Gastroesophageal sphincter (tissue), 4 donors: Measurements from ENCODE around the gene KANK2. TPM values are rescaled to one million over a fixed set of nuclear protein-coding genes. Genes with fewer than 3 reads are reported as not detected.

ENCODE experiments used
- ATAC-seq: fragments of 150-250 bp; one replicate; pipeline ENCODE4 v1.9.1; 2016; ENCODE audit warnings: mild to moderate bottlenecking, moderate library complexity
- H3K27ac ChIP-seq, 4 donors: fragments of 200-600 bp; sonication (generic) in 3 of 4; 1 replicate in 3 of 4; 2 replicates in 1 of 4; pipeline ENCODE4 v1.5.1; 2016 to 2019
- H3K27me3 ChIP-seq: fragments of 200-600 bp; sonication (generic); one replicate; pipeline ENCODE4 v1.5.1; 2019
- H3K36me3 ChIP-seq, 2 donors: fragments of 200-600 bp; sonication (generic); one replicate each; pipeline ENCODE4 v1.5.1; 2019; ENCODE audit warnings: control low read depth in 1 of 2
- H3K4me1 ChIP-seq, 3 donors: fragments of 200-600 bp; sonication (generic); 1 replicate in 2 of 3; 2 replicates in 1 of 3; pipeline ENCODE4 v1.5.1; 2016 to 2019; ENCODE audit warnings: control low read depth in 2 of 3
- H3K4me3 ChIP-seq, 2 donors: fragments of 200-600 bp; sonication (generic); one replicate each; pipeline ENCODE4 v1.5.1; 2019; ENCODE audit warnings: mild to moderate bottlenecking in 1 of 2, moderate library complexity in 1 of 2
- H3K9me3 ChIP-seq, 3 donors: fragments of 200-600 bp; sonication (generic); one replicate each; pipeline ENCODE4 v1.5.1; 2017 to 2019; ENCODE audit warnings: control low read depth in 2 of 3
- EP300 ChIP-seq: sonication (generic); formaldehyde crosslinking; IDR thresholded peaks from one replicate; pipeline ENCODE4 v1.6.1; 2017; ENCODE audit warnings: antibody characterized with exemption, mild to moderate bottlenecking
- POLR2A ChIP-seq, 2 donors: fragments of 450-650 bp; IDR thresholded peaks; one replicate each; pipeline ENCODE4 v1.6.1; 2017; ENCODE audit warnings: antibody characterized with exemption in 2 of 2, mild to moderate bottlenecking in 2 of 2, moderate library complexity in 1 of 2
- POLR2AphosphoS5 ChIP-seq: sonication (generic); formaldehyde crosslinking; IDR thresholded peaks from one replicate; pipeline ENCODE4 v1.6.1; 2017; ENCODE audit warnings: antibody characterized with exemption
- WGBS, 2 donors: methylation state at CpG; one replicate each; pipeline ENCODE4 v1.1.5; 2018; ENCODE audit warnings: low coverage in 1 of 2; 5-methylcytosine and 5-hydroxymethylcytosine counted together
- total RNA-seq, 4 donors: library from RNA; depleted of rRNA; stranded (reverse); fragments of >200 nt; gene quantifications; one replicate each; pipeline ENCODE4 v1.1.0, GENCODE V29; 2016
- TF ChIP-seq, protein P1 (sequence below), 4 experiments: fragments of 200-600 bp in 2 of 4; fragments of 450-650 bp in 2 of 4; sonication (generic) in 1 of 4; IDR thresholded peaks; one replicate each; pipeline ENCODE4 v1.5.1; 2017 to 2019; ENCODE audit warnings: antibody characterized with exemption in 4 of 4, mild to moderate bottlenecking in 2 of 4, moderate library complexity in 2 of 4

KANK2 gene
- total RNA-seq, 4 donors from 2014 or later = 913 to 1,808 (median 1,065) TPM

DNA sequence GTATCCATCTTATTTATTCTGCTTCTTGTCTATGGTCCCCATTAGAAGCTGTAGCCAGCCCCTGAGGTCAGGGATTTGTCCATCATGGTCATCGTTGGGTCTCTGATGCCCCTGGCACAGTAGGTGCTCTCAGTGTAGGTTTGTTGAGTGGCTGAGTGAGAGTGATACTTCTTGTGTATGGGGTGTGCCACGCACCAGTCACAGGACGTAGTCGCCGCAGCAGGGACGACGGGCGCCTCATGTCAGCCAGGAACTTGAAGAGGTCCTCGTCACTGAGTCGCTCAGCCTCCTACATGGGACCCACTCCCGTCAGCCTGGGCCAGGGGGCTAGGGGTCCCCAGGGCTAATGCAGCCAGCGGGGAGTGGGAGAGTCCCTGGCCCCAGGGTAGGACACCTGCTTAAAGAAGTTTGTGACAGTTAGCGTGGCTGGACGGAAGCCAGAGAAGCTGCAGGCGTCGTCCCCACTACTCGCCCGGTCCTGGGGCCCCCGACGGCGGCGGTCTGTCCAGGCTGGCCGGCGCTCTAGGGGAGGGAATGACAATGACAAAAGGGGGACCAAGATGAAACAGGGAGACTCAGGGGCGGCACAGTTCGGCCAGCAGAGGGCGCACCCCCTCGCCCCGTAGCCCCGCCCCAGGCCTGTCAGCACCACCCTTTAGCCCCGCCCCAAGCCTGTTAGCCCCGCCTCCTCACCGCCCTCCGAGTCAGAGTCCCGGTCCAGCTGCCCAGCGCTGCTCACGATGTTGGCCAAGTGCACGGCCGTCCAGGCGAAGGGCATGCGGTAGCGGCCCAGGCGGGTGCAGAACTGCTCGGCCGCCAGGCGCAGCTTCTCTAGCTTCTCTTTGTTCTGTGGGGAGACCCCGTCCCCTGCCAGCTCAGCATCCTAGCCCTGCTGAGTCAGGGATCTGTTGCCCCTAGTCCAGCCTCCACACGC is 45.8 kb upstream of the KANK2 start:
- ATAC-seq = peak; percentile 94
- H3K9me3 ChIP-seq = peaks cover 0 to 10% (median 0%) of the 10 kb centered on the region in 3 donors
- H3K36me3 ChIP-seq = peaks cover 0 to 64% of the 10 kb centered on the region in 2 donors
- no peak overlapping the region for H3K4me3 ChIP-seq
- peaks cover 0 to 33% (median 6%) of the 10 kb centered on the region in 3 donors for H3K4me1 ChIP-seq
- TF ChIP-seq POLR2A (IDR thresholded peaks at IDR 0.05) = no peak
- no peak for TF ChIP-seq EP300
- TF ChIP-seq, protein P1, sequence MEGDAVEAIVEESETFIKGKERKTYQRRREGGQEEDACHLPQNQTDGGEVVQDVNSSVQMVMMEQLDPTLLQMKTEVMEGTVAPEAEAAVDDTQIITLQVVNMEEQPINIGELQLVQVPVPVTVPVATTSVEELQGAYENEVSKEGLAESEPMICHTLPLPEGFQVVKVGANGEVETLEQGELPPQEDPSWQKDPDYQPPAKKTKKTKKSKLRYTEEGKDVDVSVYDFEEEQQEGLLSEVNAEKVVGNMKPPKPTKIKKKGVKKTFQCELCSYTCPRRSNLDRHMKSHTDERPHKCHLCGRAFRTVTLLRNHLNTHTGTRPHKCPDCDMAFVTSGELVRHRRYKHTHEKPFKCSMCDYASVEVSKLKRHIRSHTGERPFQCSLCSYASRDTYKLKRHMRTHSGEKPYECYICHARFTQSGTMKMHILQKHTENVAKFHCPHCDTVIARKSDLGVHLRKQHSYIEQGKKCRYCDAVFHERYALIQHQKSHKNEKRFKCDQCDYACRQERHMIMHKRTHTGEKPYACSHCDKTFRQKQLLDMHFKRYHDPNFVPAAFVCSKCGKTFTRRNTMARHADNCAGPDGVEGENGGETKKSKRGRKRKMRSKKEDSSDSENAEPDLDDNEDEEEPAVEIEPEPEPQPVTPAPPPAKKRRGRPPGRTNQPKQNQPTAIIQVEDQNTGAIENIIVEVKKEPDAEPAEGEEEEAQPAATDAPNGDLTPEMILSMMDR (IDR thresholded peaks at IDR 0.05) = peak in 3 of 4 experiments; percentile 45 to 96 (median 62)
- peak overlapping the region in 3 of 4 donors; percentile 15 to 66 (median 62) for H3K27ac ChIP-seq
- WGBS, 2 donors = 34% methylated on average over 9 of the region's 48 CpGs; no CpG with 5 or more reads in 1 of the 2 donors
- H3K27me3 ChIP-seq = no peaks in the 10 kb centered on the region

DNA sequence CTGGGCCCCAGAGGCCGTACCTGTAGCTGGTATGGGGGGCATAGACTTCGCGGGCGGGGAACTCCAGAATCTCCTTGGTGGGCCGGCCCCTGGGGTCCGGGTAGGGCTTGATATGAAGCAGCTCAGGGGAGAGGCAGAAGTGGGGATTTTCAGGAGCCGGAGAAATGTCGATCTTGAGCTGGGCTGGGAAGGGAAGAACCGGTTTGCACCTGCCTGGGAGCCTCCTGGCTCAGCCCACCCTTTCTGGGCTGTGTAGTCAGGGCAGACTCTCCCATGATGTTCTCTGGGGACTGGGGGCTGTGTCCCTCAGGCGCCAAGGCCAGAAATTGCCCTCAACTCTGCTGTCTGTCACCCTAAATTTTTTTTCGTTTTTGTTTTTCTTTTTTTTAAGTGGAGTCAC is 44.7 kb upstream of the KANK2 start:
- Histone ChIP-seq H3K4me3 (no peak overlapping the region), H3K9me3 (peaks cover 0 to 10% (median 0%) of the 10 kb centered on the region in 3 donors), H3K4me1 (peaks cover 0 to 23% (median 0%) of the 10 kb centered on the region in 3 donors), H3K36me3 (peaks cover 0 to 64% of the 10 kb centered on the region in 2 donors), H3K27me3 (no peaks in the 10 kb centered on the region), H3K27ac (peak overlapping the region in 1 of 4 donors; percentile 62)
- no peak for TF ChIP-seq POLR2A (IDR thresholded peaks at IDR 0.05)
- TF ChIP-seq POLR2AphosphoS5 = no peak
- TF ChIP-seq EP300 = no peak
- TF ChIP-seq, protein P1 (IDR thresholded peaks at IDR 0.05) = no peak
- no peak for ATAC-seq
- 69 to 93% methylated on average over 2 of the region's 11 CpGs for WGBS, 2 donors

DNA sequence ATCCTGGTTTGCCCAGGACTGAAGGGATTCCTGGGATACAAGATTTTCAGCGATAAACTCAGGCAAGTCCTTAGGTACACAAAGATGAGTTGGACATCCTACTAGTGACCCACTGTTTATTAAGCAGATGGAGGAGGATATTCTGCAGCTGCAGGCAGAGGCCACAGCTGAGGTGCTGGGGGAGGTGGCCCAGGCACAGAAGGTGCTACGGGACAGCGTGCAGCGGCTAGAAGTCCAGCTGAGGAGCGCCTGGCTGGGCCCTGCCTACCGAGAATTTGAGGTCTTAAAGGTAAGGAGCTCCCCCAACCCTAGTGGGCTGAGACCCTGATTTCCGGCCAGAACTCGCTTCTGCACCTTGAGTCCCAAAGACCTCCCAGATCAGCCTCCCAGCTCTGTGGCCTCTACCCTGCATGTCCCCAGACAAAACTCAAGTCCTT is 42.7 kb upstream of the KANK2 start:
- TF ChIP-seq EP300 (no peak), POLR2A (IDR thresholded peaks at IDR 0.05) (no peak), POLR2AphosphoS5 (no peak)
- TF ChIP-seq, protein P1 (IDR thresholded peaks at IDR 0.05) = no peak
- H3K27me3 ChIP-seq = no peaks in the 10 kb centered on the region
- peaks cover 0 to 15% (median 0%) of the 10 kb centered on the region in 3 donors for H3K4me1 ChIP-seq
- ATAC-seq = no peak
- H3K4me3 ChIP-seq = no peak overlapping the region
- WGBS, 2 donors = 100% methylated on average over 2 of the region's 8 CpGs; no CpG with 5 or more reads in 1 of the 2 donors
- H3K9me3 ChIP-seq = peaks cover 0 to 10% (median 0%) of the 10 kb centered on the region in 3 donors
- H3K36me3 ChIP-seq = peaks cover 0 to 81% of the 10 kb centered on the region in 2 donors
- no peak overlapping the region for H3K27ac ChIP-seq

DNA sequence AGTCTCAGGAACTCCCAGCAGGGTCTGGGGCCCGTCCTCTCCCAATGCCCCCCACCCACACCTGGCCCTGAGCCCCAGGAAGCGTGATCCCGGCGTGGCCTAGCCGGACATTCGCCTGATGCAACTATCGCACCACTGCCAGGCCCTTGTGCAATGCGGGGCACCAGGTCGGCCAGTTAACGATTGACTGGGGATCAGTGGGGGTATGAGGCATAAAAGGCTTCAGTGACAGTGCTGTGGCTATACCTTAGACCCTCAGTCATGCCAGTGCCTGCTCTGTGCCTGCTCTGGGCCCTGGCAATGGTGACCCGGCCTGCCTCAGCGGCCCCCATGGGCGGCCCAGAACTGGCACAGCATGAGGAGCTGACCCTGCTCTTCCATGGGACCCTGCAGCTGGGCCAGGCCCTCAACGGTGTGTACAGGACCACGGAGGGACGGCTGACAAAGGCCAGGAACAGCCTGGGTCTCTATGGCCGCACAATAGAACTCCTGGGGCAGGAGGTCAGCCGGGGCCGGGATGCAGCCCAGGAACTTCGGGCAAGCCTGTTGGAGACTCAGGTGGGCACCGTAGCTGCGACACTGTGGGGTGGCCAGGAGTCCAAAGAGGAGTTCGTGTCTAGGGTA is 42.1 kb upstream of the KANK2 start, which contains the start of gene ANGPTL8:
Gene ANGPTL8, plus strand, starts transcription at position 243 of the 624 bp plus-strand sequence. Its CDS starts 19 bp downstream, at position 262.
- H3K9me3 ChIP-seq = peaks cover 0 to 10% (median 0%) of the 10 kb centered on the region in 3 donors
- H3K4me1 ChIP-seq = peaks cover 0 to 11% (median 0%) of the 10 kb centered on the region in 3 donors
- H3K4me3 ChIP-seq = no peak within 1 kb of the TSS
- peaks cover 0 to 86% of the 10 kb centered on the region in 2 donors for H3K36me3 ChIP-seq
- WGBS, 2 donors = 88 to 100% methylated on average over 1 of the region's 23 CpGs
- no peak for ATAC-seq
- no peak within 1 kb of the TSS for H3K27ac ChIP-seq
- TF ChIP-seq, protein P1 (IDR thresholded peaks at IDR 0.05) = no peak
- TF ChIP-seq POLR2A (IDR thresholded peaks at IDR 0.05) (no peak), POLR2AphosphoS5 (no peak), EP300 (no peak)
- no peaks in the 10 kb centered on the region for H3K27me3 ChIP-seq
